WTC11 (cell line): ENCODE data around the gene CLDND2.

Experiments
- ETV6 ChIP-seq: sonication (generic); formaldehyde crosslinking; IDR thresholded peaks from 2 replicates; pipeline ENCODE4 v1.8.1; 2022; ENCODE audit warnings: mild to moderate bottlenecking, missing genetic modification reagents
- FOXK1 ChIP-seq: sonication (generic); formaldehyde crosslinking; IDR thresholded peaks from 2 replicates; pipeline ENCODE4 v1.8.0; 2022; ENCODE audit warnings: mild to moderate bottlenecking, moderate library complexity, missing genetic modification reagents
- FOXP1 ChIP-seq: sonication (generic); formaldehyde crosslinking; IDR thresholded peaks from 2 replicates; pipeline ENCODE4 v1.8.0; 2022; ENCODE audit warnings: missing genetic modification reagents, mild to moderate bottlenecking, moderate library complexity, borderline replicate concordance
- IRF2 ChIP-seq: sonication (generic); formaldehyde crosslinking; IDR thresholded peaks from 2 replicates; pipeline ENCODE4 v1.8.0; 2022; ENCODE audit warnings: low read depth, missing genetic modification reagents, borderline replicate concordance
- JUN ChIP-seq: sonication (generic); formaldehyde crosslinking; IDR thresholded peaks from 2 replicates; pipeline ENCODE4 v1.8.0; 2023; ENCODE audit warnings: mild to moderate bottlenecking, missing genetic modification reagents
- NFATC4 ChIP-seq: fragments of 250-450 bp; sonication (Bioruptor Pico); IDR thresholded peaks from 2 replicates; pipeline ENCODE4 v1.9.0; 2021; ENCODE audit warnings: mild to moderate bottlenecking
- NFE2L1 ChIP-seq: sonication (generic); formaldehyde crosslinking; IDR thresholded peaks from 2 replicates; pipeline ENCODE4 v1.8.1; 2023; ENCODE audit warnings: missing genetic modification reagents
- PRRX2 ChIP-seq: fragments of 250-450 bp; sonication (Bioruptor Pico); IDR thresholded peaks from 2 replicates; pipeline ENCODE4 v1.8.0; 2021; ENCODE audit warnings: mild to moderate bottlenecking
- ZNF232 ChIP-seq: sonication (generic); formaldehyde crosslinking; IDR thresholded peaks from 2 replicates; pipeline ENCODE4 v1.8.0; 2022; ENCODE audit warnings: mild to moderate bottlenecking, missing genetic modification reagents
- TF ChIP-seq, protein P1 (sequence below): fragments of 200-600 bp; IDR thresholded peaks from 2 replicates; pipeline ENCODE4 v1.8.0; 2022; ENCODE audit warnings: antibody characterized with exemption
- TF ChIP-seq, protein P2 (sequence below): sonication (generic); formaldehyde crosslinking; IDR thresholded peaks from 2 replicates; pipeline ENCODE4 v1.8.1; 2022; ENCODE audit warnings: missing genetic modification reagents, borderline replicate concordance
- TF ChIP-seq, protein P3 (sequence below): sonication (generic); formaldehyde crosslinking; IDR thresholded peaks from 2 replicates; pipeline ENCODE4 v1.8.1; 2023; ENCODE audit warnings: mild to moderate bottlenecking, missing genetic modification reagents, moderate library complexity
- TF ChIP-seq, protein P4 (sequence below): fragments of 250-450 bp; sonication (Bioruptor Pico); IDR thresholded peaks from 2 replicates; pipeline ENCODE4 v1.9.0; 2021; ENCODE audit warnings: mild to moderate bottlenecking

DNA sequence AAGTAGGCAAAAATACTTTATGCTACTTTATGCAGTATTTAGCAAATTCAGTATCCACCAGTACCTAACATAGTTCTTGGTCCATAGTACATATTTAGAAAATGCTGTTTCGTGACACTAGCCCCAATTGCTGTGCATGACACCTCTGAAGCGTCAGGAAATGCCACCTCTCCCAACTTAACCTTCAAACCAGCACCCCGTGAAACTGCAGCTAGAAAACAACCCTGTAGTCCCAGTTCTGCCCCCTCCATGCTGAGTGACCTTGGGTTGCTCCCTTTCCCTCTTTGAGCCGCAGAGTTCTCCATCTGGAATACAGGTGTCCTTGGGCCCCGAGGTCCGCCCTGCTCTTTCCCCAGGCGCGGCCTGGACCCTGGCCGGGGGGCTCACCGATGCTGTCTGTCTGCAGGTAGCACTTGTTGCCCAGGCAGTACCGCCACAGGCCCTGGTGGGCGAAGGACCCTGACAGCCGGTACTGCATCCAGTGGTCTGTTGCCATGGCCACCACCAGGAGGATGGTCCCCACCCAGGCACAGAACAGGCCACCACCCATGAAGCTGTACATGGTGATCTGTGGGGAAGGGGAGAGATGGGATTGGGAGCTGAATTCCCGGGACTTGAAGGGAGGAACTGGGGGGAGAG lies 18.2 kb upstream of the CLDND2 start:
- TF ChIP-seq FOXK1 (CRISPR knock-in tag) (no peak), JUN (no peak), ZNF232 (CRISPR knock-in tag) (no peak), ETV6 (CRISPR knock-in tag) (no peak), NFATC4 (CRISPR knock-in tag) (no peak), IRF2 (CRISPR knock-in tag) (no peak), NFE2L1 (CRISPR knock-in tag) (no peak), PRRX2 (CRISPR knock-in tag) (no peak), FOXP1 (CRISPR knock-in tag) (no peak)
- TF ChIP-seq, protein P1, sequence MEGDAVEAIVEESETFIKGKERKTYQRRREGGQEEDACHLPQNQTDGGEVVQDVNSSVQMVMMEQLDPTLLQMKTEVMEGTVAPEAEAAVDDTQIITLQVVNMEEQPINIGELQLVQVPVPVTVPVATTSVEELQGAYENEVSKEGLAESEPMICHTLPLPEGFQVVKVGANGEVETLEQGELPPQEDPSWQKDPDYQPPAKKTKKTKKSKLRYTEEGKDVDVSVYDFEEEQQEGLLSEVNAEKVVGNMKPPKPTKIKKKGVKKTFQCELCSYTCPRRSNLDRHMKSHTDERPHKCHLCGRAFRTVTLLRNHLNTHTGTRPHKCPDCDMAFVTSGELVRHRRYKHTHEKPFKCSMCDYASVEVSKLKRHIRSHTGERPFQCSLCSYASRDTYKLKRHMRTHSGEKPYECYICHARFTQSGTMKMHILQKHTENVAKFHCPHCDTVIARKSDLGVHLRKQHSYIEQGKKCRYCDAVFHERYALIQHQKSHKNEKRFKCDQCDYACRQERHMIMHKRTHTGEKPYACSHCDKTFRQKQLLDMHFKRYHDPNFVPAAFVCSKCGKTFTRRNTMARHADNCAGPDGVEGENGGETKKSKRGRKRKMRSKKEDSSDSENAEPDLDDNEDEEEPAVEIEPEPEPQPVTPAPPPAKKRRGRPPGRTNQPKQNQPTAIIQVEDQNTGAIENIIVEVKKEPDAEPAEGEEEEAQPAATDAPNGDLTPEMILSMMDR = no peak
- TF ChIP-seq, protein P2, sequence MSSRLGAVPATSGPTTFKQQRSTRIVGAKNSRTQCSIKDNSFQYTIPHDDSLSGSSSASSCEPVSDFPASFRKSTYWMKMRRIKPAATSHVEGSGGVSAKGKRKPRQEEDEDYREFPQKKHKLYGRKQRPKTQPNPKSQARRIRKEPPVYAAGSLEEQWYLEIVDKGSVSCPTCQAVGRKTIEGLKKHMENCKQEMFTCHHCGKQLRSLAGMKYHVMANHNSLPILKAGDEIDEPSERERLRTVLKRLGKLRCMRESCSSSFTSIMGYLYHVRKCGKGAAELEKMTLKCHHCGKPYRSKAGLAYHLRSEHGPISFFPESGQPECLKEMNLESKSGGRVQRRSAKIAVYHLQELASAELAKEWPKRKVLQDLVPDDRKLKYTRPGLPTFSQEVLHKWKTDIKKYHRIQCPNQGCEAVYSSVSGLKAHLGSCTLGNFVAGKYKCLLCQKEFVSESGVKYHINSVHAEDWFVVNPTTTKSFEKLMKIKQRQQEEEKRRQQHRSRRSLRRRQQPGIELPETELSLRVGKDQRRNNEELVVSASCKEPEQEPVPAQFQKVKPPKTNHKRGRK (CRISPR knock-in tag) = no peak
- TF ChIP-seq, protein P3, sequence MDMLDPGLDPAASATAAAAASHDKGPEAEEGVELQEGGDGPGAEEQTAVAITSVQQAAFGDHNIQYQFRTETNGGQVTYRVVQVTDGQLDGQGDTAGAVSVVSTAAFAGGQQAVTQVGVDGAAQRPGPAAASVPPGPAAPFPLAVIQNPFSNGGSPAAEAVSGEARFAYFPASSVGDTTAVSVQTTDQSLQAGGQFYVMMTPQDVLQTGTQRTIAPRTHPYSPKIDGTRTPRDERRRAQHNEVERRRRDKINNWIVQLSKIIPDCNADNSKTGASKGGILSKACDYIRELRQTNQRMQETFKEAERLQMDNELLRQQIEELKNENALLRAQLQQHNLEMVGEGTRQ (CRISPR knock-in tag) = no peak
- TF ChIP-seq, protein P4, sequence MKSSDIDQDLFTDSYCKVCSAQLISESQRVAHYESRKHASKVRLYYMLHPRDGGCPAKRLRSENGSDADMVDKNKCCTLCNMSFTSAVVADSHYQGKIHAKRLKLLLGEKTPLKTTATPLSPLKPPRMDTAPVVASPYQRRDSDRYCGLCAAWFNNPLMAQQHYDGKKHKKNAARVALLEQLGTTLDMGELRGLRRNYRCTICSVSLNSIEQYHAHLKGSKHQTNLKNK = no peak
